ENCODE results near the gene ARHGAP21. TPM values are rescaled to one million over a fixed set of nuclear protein-coding genes. Genes with fewer than 3 reads are reported as not detected.

Gene ARHGAP21
- total and polyA plus RNA-seq, 2 experiments from 2014 or later, result 15.3 to 44.5 TPM

GRCh38 chr10:24661376-24661775, 62.3 kb downstream of the ARHGAP21 start:
- Mint-ChIP-seq H3K27ac (no peak overlapping the region), H3K9me3 (peaks cover 20% of the 10 kb centered on the region), H3K4me3 (no peak overlapping the region), H3K36me3 (ENCODE audit: low read depth) (peaks cover 22% of the 10 kb centered on the region; the same call in 2 of the 3 replicates), H3K27me3 (ENCODE audit: insufficient read depth, low read depth, poor library complexity) (no peaks in the 10 kb centered on the region), H3K4me1 (no peaks in the 10 kb centered on the region)
- ATAC-seq (no peak), DNase-seq (ENCODE audit: low spot score) (no peak)
- H2AFZ ChIP-seq, result no peak overlapping the region
- no peaks in the 10 kb centered on the region for H3K27me3 ChIP-seq (ENCODE audit: insufficient read depth)
- H3K79me2 ChIP-seq (replicated peaks; ENCODE audit: insufficient read depth), result no peaks in the 10 kb centered on the region
- H3F3A ChIP-seq (replicated peaks; ENCODE audit: low read depth), result no peaks in the 10 kb centered on the region
- no peaks in the 10 kb centered on the region for H4K20me1 ChIP-seq (replicated peaks; ENCODE audit: insufficient read depth)
- H3K4me1 ChIP-seq (ENCODE audit: insufficient read depth), result no peaks in the 10 kb centered on the region
- TF ChIP-seq ZNF462 (CRISPR knock-in tag; IDR thresholded peaks at IDR 0.05) (no peak), EZH2 (IDR thresholded peaks at IDR 0.05; ENCODE audit: low read depth, unreplicated experiment) (no peak), CTCF (conservative IDR thresholded peaks at IDR 0.05; ENCODE audit: low read depth in 2 of 2) (no peak), ZNF114 (CRISPR knock-in tag; IDR thresholded peaks at IDR 0.05) (no peak), STAT1 (IDR thresholded peaks at IDR 0.05; ENCODE audit: unreplicated experiment) (no peak), POLR2AphosphoS5 (IDR thresholded peaks at IDR 0.05; ENCODE audit: low read depth) (no peak), ETS1 (IDR thresholded peaks at IDR 0.05) (no peak), CREB1 (CRISPR knock-in tag; IDR thresholded peaks at IDR 0.05; ENCODE audit: low read depth) (no peak), EZH2phosphoT487 (IDR thresholded peaks at IDR 0.05; ENCODE audit: unreplicated experiment) (no peak), ZNF331 (CRISPR knock-in tag; IDR thresholded peaks at IDR 0.05; ENCODE audit: low read depth) (no peak), REST (IDR thresholded peaks at IDR 0.05; ENCODE audit: unreplicated experiment) (no peak)
- H3K4me3 ChIP-seq, result no peak overlapping the region
- H3K27ac ChIP-seq (ENCODE audit: low read depth), result no peak overlapping the region
- H3K36me3 ChIP-seq (ENCODE audit: insufficient read depth), result peaks cover 6% of the 10 kb centered on the region; the same call in 1 of the 2 replicates
- H3K9me2 ChIP-seq (ENCODE audit: insufficient read depth), result peaks cover 6% of the 10 kb centered on the region; the same call in 1 of the 2 replicates
- H3K4me2 ChIP-seq, result no peak overlapping the region

Data from GM23338 (cell line).